Midbrain (tissue), 1 donor: Measurements from ENCODE around the gene ZNF611.
"Not testable (repeated sequence)": the region's sequence is repeated elsewhere in the genome, so short reads cannot be mapped to it uniquely, and the experiment has no call there.

Source experiments
- DNase-seq: peaks from one replicate; lab custom pipeline; 2025; lab: John Stamatoyannopoulos, UW

ZNF611 gene

GRCh38 chr19:52734893-52735661 lies at the start of gene ZNF611:
ZNF611 (minus strand) TSS chr19:52735044; CDS start chr19:52715894, 19,150 bp downstream.
- peak; percentile 93 for DNase-seq

GRCh38 chr19:52782864-52783263 lies 48.0 kb upstream of the ZNF611 start:
- DNase-seq, result not testable (repeated sequence)

GRCh38 chr19:52778811-52779210 lies 44.0 kb upstream of the ZNF611 start:
- no peak for DNase-seq

- not testable (repeated sequence) for DNase-seq
These were observed 21.6 kb upstream of the ZNF611 start for GRCh38 chr19:52756447-52756846.

GRCh38 chr19:52749780-52750179 lies 14.9 kb upstream of the ZNF611 start:
- no peak for DNase-seq

- peak; percentile 47 for DNase-seq
These were observed 13.6 kb upstream of the ZNF611 start for GRCh38 chr19:52748336-52748950.

GRCh38 chr19:52745919-52746318 lies 11.1 kb upstream of the ZNF611 start:
- DNase-seq, result not testable (repeated sequence)

- DNase-seq, result no peak
These were observed 8.2 kb upstream of the ZNF611 start for GRCh38 chr19:52743091-52743490.

- DNase-seq, result no peak
These were observed 7.7 kb upstream of the ZNF611 start for GRCh38 chr19:52742516-52742915.

GRCh38 chr19:52741951-52742485 lies 7.2 kb upstream of the ZNF611 start:
- DNase-seq, result no peak

- not testable (repeated sequence) for DNase-seq
These were observed 6.5 kb upstream of the ZNF611 start for GRCh38 chr19:52741371-52741770.

- DNase-seq, result no peak
These were observed 4.7 kb upstream of the ZNF611 start for GRCh38 chr19:52739576-52739975.

- peak; percentile 29 for DNase-seq
These were observed 890 bp upstream of the ZNF611 start for GRCh38 chr19:52735734-52736133.

- no peak for DNase-seq
These were observed 432 bp downstream of the ZNF611 start for GRCh38 chr19:52734331-52734892.

- DNase-seq, result not testable (repeated sequence)
These were observed 8.8 kb downstream of the ZNF611 start for GRCh38 chr19:52726051-52726450.

- DNase-seq, result no peak
These were observed 9.3 kb downstream of the ZNF611 start for GRCh38 chr19:52725528-52725961.

- no peak for DNase-seq
These were observed 9.9 kb downstream of the ZNF611 start for GRCh38 chr19:52724701-52725514.

GRCh38 chr19:52723907-52724598 lies 10.8 kb downstream of the ZNF611 start:
- not testable (repeated sequence) for DNase-seq

- no peak for DNase-seq
These were observed 12.5 kb downstream of the ZNF611 start for GRCh38 chr19:52722062-52723003.

GRCh38 chr19:52720541-52720940 lies 14.3 kb downstream of the ZNF611 start:
- not testable (repeated sequence) for DNase-seq
